Measurements from ENCODE around the gene FOLH1.
A peak's percentile ranks its signal among the peaks of the same experiment; 100 is the strongest.
"Not testable (repeated sequence)": the region's sequence is repeated elsewhere in the genome, so short reads cannot be mapped to it uniquely, and the experiment has no call there.

Gene FOLH1

DNA sequence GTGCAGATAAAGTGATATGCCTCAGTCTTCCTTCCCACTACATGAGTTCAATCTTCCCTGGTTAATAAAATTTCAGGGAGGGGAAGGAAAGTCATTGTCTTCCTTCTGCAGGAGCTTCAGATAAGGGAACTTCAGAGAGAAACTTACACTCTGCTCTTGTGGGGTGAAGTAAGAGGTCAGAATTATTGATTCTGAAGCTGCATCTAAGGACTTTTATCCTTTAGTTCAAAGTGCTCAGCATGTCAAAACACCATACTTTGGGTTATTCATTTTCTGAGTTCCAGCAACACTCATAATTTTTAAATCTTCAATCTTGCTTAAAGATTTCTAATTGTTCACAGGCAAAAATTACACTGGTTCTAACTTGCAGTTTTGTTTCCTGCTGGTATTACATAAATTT is 33.0 kb downstream of the FOLH1 start:
- DNase-seq = not testable (repeated sequence)

DNA sequence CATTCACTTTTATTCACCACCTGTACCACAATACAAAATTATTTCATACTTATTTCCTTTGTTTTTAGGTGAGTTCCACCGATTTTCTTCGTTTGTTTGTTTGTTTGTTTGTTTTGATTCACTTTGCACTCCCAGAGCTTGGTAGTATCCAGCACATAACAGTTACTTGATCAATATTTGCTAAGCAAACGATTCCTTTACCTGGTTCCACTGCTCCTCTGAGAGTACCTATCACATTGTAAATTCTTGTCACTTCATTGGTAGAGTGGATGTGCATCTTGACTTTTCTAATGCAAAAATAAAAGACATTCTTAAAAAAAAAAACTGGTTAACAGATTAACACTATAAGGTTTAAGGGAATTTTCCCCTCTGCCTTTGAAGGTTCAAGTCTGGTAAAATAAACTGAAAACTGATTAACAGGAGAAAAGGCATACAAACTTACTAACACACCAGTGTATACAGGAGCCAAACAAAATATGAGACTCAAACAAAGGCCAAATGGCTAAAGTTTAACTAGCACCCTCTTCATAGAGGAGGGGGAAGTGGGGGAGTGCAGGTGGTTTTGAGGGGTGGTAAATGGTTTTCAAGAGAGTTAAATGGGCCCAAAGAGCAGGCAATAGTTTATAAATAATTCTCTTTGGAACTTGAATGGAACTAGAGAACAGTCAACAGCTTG is 33.6 kb downstream of the FOLH1 start:
- not testable (repeated sequence) for DNase-seq

DNA sequence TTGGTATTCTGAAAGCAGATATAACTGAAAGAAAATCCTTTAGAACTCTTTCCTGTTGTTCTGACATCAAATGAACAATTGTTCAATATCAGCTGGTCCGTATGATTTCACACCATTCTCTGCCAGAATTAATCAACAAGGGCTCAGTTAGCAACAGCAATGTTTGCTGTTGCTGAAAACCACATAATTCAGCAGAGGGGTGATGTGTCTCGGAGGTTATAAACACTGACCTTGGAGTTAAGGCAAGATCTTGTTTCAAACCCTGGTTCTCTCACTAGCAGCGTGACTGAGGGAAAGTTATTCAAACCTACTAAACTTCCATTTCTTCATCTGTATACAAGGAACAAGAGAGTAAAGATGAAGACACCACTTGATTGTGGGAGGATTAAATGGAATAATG is 36.8 kb downstream of the FOLH1 start:
- not testable (repeated sequence) for DNase-seq

DNA sequence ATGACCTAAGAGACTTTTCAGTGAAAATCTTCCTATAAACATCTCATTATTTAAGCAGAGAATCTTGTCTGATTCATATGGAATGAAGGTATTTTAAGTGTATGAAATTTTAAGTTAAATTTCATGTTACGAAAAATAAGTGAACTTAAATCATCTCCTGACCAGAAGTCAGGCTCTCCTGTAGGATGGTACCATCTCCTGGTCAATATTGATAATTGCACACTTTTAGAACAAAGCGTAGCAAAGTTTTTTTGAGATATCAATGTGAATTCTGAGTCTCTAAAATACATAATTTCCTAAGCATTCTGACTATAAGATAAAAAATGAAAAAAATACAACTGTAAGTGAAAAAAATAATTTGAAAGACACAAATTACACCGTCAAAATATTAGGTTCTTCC is 38.8 kb downstream of the FOLH1 start:
- peak in 1 of 2 experiments; percentile 29 for DNase-seq

DNA sequence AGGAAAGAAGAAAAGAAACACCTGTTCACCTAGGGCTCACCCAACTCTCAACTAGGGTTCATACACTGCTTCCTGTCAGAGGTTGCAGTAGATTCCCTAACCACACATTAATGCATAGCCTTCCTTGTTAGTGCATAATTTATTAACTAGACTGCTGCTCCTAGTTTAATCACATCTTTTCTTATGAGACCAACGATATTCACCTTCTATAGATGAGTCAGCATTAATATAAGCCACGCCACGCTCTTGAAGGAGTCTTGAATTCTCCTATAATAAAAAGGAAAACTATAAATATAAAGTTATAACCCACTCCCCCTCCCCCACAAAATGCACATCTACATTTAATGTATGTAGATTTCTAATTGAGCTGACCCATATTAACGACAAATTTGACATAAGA is 39.4 kb downstream of the FOLH1 start:
- DNase-seq = not testable (repeated sequence)

DNA sequence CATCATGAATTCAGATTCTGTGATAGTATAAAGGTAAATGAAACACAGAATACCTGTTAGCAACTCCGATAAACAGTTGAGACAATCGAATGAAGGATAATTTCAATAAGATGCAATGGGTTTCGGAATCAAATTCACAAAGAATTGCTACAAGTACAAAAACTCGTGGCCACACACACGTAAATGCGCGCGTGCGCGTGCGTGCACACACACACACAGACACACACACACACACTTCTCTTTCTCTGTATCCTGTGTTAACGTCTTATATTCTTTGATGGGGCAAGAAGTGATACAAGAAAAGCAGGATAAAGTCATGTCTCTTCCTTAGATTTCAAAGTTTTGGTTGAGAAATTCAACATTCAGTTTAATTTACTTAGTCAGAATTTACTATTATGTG is 57.2 kb downstream of the FOLH1 start:
- no peak for DNase-seq

DNA sequence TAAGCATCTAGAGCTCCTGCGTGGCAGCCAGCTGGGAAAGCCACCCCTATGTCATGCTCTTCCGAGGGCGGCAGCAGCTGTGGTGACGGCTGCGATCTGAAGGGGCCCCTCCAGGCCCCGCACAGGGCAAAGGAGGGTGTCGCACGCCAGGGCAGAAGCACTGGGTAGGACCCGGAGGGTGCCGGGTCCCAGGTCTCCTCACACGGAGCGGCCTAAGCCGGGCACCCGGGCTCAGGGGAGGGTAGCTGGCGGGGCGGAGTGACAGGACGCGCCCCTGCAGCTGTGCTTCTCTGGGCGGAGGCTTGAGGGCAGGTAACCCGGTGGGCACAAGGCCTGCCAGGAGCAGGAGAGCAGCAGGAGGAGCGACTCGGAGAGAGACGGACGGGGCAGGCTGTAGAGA is 106.0 kb downstream of the FOLH1 start:
- DNase-seq = not testable (repeated sequence)
